NB4 (cell line): ENCODE data around the gene EIF4B.

Experiments
- DNase-seq: peaks from one replicate; pipeline ENCODE4 v3.0.0; 2010; ENCODE audit warnings: low read depth
- H3K4me3 ChIP-seq: one replicate; pipeline ENCODE4 v1.5.1; 2011; ENCODE audit warnings: mild to moderate bottlenecking, low read depth, low read length, moderate library complexity
- MYC ChIP-seq: IDR thresholded peaks from 2 replicates; pipeline ENCODE4 v1.6.1; 2011; ENCODE audit warnings: low read depth, low read length
- POLR2A ChIP-seq: IDR thresholded peaks from 2 replicates; pipeline ENCODE4 v1.6.1; 2011; ENCODE audit warnings: mild to moderate bottlenecking; ENCODE audit not compliant: insufficient read length; ENCODE audit errors: extremely low read depth
- TF ChIP-seq, protein P1 (sequence below): IDR thresholded peaks from 2 replicates; pipeline ENCODE4 v1.6.1; 2011; ENCODE audit warnings: low read depth, low read length
- TF ChIP-seq, protein P2 (sequence below): IDR thresholded peaks from one replicate; pipeline ENCODE4 v1.5.1; 2012; ENCODE audit warnings: low read depth, low read length

The EIF4B gene

DNA sequence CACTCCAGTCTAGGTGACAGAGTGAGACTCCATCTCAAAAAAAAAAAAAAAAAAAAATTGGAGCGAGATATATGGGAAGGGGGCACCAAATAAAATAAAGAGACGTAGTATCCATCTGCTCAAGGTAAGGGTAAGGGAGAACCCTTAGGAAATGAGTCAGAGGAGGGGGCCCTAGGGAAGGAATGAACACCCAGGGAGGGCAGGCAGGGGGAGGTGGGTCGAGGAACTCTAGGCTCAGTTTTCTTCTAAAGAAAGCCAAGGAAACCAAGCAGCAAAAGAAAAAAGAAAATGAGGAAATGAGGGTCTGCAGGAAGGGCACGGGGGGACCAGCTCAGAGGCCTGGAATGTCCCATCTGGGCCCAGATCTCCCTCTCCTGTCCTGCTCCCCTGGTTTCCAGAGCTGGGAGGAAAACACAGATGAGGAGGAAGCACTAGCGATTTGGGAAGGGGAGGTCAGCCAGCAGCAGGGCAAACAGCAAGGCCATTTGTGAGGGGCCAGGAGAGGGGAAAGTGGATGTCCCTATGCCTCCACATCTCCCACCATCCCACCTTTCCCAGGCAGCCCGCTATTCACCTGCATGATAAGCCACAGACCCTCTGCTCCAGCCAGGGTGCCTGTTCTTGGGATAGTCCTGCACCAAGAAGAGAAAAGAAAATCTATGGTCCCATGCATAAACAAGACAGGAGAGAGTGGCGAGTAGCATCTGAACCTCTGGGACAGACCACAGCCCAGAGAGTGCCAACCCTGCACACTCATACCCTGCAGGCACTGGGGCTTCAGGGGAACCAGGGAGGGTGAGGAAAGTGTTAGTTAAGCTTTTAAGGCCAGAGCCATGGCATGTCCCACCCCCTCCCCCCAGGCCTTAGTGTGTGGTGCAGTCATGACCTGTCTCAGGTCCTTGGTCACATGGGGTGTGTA lies 61.1 kb downstream of the EIF4B start:
- TF ChIP-seq POLR2A (no peak), MYC (no peak)
- TF ChIP-seq, protein P1, sequence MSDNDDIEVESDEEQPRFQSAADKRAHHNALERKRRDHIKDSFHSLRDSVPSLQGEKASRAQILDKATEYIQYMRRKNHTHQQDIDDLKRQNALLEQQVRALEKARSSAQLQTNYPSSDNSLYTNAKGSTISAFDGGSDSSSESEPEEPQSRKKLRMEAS = no peak
- TF ChIP-seq, protein P2, sequence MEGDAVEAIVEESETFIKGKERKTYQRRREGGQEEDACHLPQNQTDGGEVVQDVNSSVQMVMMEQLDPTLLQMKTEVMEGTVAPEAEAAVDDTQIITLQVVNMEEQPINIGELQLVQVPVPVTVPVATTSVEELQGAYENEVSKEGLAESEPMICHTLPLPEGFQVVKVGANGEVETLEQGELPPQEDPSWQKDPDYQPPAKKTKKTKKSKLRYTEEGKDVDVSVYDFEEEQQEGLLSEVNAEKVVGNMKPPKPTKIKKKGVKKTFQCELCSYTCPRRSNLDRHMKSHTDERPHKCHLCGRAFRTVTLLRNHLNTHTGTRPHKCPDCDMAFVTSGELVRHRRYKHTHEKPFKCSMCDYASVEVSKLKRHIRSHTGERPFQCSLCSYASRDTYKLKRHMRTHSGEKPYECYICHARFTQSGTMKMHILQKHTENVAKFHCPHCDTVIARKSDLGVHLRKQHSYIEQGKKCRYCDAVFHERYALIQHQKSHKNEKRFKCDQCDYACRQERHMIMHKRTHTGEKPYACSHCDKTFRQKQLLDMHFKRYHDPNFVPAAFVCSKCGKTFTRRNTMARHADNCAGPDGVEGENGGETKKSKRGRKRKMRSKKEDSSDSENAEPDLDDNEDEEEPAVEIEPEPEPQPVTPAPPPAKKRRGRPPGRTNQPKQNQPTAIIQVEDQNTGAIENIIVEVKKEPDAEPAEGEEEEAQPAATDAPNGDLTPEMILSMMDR = no peak
- H3K4me3 ChIP-seq = no peak overlapping the region
- no peak for DNase-seq

DNA sequence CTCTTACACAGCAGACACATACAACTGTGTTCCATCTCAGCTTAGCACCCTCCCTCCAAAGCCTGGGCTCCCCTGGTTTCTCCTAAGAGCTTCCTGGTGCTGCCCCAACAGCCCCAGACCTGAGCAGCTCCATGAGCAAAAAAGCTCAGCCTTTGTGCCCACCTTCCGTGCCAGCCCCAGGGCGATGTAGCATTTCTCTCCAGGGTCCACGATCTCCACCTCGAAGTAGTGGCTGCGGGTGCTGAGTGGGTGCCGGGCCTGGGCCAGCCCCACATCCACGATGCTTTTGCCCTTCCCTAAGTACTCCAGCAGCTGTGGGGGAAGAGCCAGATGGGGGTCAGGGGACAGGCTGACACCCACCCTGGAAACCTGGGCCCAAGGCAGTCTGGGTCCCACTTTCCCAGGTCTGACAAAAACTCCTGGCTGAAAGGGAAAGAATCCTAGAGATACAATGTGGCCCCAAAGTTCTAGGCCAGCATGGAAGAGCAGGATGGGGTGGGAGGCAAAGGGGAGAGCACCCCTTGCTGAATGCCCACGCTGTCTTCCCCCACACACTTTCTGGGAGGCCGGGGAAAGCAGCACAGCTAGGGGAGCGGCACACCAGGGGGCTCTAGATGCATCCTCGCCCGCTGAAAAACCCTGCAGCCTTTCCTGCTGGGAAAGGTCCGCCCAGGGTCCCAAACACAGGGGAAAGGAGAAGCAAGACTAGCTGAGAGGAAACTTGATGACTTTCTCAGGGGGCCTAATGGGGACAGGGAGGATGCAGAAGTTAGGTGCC lies 61.9 kb downstream of the EIF4B start:
- no peak overlapping the region for H3K4me3 ChIP-seq
- no peak for DNase-seq
- TF ChIP-seq, protein P1 = no peak
- no peak for TF ChIP-seq POLR2A
- TF ChIP-seq MYC = no peak
- TF ChIP-seq, protein P2 = no peak

DNA sequence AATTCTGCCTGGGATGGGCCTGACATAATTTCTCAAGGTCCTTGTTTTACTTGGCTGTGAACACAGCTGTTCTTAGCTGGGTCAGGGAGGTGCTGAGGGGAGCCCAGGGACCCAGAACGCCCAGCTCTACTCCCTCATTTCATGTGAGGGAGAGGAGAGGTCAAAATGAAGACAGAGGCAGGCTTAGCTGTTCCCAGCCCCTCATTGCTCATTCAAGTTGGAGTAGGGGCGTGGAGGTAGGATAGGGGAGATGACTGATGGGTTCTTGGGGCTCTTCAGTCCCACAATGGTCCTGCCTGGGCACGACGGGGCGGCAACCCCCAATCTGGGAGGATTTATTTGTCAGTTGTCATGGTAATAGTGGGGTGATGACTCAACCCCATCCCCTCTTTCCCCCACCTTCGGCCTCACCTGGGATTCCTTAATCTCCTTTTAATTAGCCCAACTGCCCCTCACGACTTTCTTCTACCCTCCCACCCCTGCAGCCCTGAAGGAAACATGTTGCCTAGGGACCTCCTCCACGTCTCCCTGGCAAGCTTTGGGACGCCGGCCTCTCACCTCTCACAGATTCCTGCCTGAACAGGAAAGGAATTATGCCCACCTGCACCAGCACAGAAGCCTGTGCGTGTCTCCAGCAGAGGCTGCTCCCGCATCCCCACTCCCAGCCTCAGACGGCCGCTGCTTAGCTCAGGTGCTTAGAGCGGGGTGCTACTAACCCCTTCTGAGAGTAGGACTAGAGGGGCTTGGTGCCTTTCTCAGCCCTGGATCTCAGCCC lies 62.7 kb downstream of the EIF4B start:
- no peak for DNase-seq
- no peak overlapping the region for H3K4me3 ChIP-seq
- TF ChIP-seq, protein P1 = no peak
- TF ChIP-seq MYC = no peak
- TF ChIP-seq POLR2A = no peak
- TF ChIP-seq, protein P2 = no peak

DNA sequence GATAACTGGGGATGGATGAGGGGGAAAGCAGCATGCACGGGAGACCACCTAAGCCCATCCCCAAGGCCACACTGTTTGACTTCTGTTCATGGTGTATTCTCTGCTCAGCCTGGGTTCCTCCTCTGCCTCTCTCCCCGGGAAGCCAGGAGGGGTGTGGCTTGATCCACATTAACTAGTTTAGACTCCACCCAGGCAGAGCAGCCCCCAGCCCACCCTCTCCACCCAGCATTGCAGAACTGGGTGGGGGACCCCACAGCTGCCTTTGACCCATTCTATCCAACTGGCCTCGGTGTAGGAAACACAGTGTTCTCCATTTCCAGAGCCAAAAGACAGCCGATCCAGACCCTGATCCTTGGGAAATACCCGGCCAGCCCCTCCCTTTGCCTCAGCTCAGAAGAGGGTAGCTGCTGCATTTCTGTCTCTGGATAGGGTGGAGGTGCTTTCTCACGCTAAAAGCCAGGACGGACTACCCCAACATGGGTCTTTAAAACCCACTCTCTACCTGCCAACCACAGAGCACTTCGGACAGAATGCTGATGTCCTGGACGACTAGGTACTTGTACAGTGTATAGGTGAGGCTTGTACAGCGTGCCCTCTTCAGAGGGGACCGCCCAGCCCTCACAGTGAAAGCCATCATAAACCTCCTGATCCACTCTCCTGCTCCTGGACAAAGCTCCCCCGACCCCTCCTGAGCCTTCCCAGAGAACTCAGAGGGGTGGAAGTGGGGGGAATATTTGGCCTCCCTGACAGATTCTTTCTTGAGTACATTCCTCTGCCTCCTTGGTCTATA lies 63.6 kb downstream of the EIF4B start:
- no peak overlapping the region for H3K4me3 ChIP-seq
- TF ChIP-seq, protein P2 = no peak
- TF ChIP-seq MYC (no peak), POLR2A (no peak)
- TF ChIP-seq, protein P1 = no peak
- no peak for DNase-seq

DNA sequence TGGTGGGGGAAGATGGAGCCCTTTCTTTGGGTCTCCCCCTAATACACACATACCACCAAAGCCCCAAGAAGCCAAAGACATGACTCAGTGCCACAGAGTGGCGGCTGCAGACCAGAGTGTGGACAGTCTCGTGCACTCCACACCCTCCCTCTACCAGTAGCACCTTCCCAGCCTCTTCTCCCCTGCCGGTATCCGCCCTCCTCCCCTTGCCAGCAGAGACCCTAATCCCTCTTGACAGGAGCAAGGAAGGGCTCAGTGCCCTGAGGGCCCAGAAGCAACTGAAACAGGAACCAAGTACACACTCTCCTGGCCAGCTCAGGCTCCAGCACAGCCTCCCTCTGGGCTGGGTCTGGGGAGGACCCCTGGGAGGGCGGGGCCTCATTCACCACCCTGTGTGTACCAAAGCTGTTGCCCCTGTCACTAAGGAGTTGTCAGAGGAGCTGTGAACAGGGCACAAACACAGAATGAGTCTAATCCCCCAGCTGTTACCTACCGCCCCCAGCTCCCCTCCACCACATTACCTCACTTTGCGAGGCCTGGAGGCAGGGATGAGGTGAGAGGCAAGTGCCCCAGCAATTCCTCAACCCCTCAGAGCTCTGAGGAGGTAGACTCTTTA lies 64.7 kb downstream of the EIF4B start:
- peak; percentile 40 for DNase-seq
- TF ChIP-seq, protein P1 = no peak
- TF ChIP-seq MYC = no peak
- TF ChIP-seq POLR2A = no peak
- TF ChIP-seq, protein P2 = no peak
- H3K4me3 ChIP-seq = no peak overlapping the region
